ENCODE measurements around the gene FILIP1L. TPM values are rescaled to one million over a fixed set of nuclear protein-coding genes. Genes with fewer than 3 reads are reported as not detected.
A peak's percentile ranks its signal among the peaks of the same experiment; 100 is the strongest.
"Not testable (repeated sequence)": the region's sequence is repeated elsewhere in the genome, so short reads cannot be mapped to it uniquely, and the experiment has no call there.

FILIP1L gene
- total RNA-seq, 4 donors from 2014 or later: 31.3 to 64.0 (median 46.5) TPM

- TF ChIP-seq CTCF (IDR thresholded peaks at IDR 0.05): no peak
- ATAC-seq (ENCODE audit: low FRiP score): no peak
- DNase-seq (ENCODE audit: low spot score): no peak
Measured at GRCh38 chr3:99845331-99845730, 269.0 kb downstream of the FILIP1L start.

- DNase-seq (ENCODE audit: low spot score): no peak
- TF ChIP-seq CTCF (IDR thresholded peaks at IDR 0.05): no peak
- no peak for ATAC-seq (ENCODE audit: low FRiP score)
Measured at GRCh38 chr3:99843590-99844258, 270.6 kb downstream of the FILIP1L start.

GRCh38 chr3:99842826-99843589 is 271.3 kb downstream of the FILIP1L start:
- ATAC-seq (ENCODE audit: low FRiP score): peak; percentile 31
- no peak for DNase-seq (ENCODE audit: low spot score)
- TF ChIP-seq CTCF (IDR thresholded peaks at IDR 0.05): peak in 1 of 3 donors; percentile 11

- ATAC-seq (ENCODE audit: low FRiP score); DNase-seq (ENCODE audit: low spot score): not testable (repeated sequence)
Measured at GRCh38 chr3:99841949-99842348, 272.4 kb downstream of the FILIP1L start.

GRCh38 chr3:99839613-99840012 is 274.7 kb downstream of the FILIP1L start:
- TF ChIP-seq CTCF (IDR thresholded peaks at IDR 0.05): no peak
- ATAC-seq (ENCODE audit: low FRiP score) (no peak), DNase-seq (ENCODE audit: low spot score) (no peak)

- DNase-seq (ENCODE audit: low spot score): no peak
- no peak for TF ChIP-seq CTCF (IDR thresholded peaks at IDR 0.05)
- ATAC-seq (ENCODE audit: low FRiP score): no peak
Measured at GRCh38 chr3:99838755-99839154, 275.5 kb downstream of the FILIP1L start.

GRCh38 chr3:99837715-99838114 is 276.6 kb downstream of the FILIP1L start:
- TF ChIP-seq CTCF (IDR thresholded peaks at IDR 0.05): no peak
- ATAC-seq (ENCODE audit: low FRiP score): no peak
- DNase-seq (ENCODE audit: low spot score): no peak

Data from omental fat pad (tissue), 4 donors.